Measurements from ENCODE around the gene RPP25.
A peak's percentile ranks its signal among the peaks of the same experiment; 100 is the strongest.
"Not testable (repeated sequence)": the region's sequence is repeated elsewhere in the genome, so short reads cannot be mapped to it uniquely, and the experiment has no call there.

Gene RPP25

DNA sequence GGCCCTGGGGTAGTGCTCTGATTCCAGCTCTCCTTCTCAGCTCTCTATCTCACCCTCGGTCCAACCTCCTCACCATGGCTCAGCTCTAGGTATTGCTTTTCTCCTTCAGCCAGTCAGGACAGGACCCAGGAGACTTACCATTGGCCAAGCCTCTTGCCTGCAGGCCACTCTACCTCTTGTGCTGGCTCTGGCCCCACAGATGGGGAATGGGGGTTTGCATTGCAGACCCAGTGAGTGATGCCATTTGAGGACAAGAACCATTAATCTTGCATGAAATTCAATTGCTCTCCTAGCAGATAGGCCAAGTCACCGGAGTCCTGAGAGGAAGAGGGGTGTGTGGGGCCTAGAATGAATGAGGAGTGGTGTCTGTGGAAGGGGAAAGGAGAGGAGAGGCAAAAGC, 6.1 kb upstream of the RPP25 start:
- no peak for DNase-seq (ENCODE audit: low spot score)

- DNase-seq (ENCODE audit: low spot score) = no peak
Measured at GRCh38 chr15:74962219-74962618, 5.6 kb upstream of the RPP25 start.

GRCh38 chr15:74961616-74962015, 5.0 kb upstream of the RPP25 start:
- DNase-seq (ENCODE audit: low spot score) = no peak

DNA sequence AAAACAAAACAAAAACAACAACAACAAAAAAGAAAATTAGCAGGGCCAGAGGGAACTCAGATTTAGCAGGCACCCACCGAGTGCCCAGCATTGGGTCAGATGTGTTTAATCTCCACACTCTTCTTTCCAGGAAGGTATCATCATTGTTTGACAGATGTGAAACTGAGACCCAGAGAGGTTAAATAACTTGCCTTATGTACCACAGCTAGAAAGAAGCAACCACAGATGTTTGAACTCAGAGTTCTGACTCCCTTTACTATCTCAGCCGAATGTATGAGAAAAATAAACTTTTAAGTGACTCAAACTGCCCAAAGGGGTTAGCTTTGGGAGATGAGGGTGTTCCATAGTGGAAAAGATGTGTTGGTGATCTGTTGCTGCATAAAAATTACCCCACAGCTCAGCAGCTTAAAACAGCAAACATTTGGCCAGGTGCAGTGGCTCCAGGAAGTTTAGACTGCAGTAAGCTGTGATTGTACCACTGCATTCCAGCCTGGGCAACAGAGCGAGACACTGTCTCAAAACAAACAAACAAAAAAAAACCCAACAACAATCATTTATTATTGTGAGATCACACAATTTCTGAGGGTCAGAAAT, 4.5 kb upstream of the RPP25 start:
- no peak for DNase-seq (ENCODE audit: low spot score)

DNA sequence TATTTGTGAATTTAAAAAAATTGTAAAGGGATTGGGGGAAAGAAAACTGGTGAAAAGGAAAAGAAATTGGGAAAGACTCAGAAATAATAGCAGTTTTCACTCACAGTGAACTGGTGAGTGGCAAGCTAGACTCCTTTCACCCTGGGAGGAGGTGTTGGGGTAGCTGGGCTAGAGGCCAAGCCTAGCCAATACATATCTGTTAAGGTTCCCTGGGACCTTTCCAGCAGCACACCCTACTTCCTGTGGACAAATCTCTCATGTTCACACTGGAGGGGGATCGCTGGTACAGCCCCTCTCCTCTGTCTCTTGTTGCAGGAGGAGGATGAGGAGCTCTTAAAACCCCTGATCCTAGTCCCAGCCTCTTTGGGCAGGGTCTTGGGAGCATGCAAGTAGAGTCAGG, 3.7 kb upstream of the RPP25 start:
- DNase-seq (ENCODE audit: low spot score) = no peak

DNA sequence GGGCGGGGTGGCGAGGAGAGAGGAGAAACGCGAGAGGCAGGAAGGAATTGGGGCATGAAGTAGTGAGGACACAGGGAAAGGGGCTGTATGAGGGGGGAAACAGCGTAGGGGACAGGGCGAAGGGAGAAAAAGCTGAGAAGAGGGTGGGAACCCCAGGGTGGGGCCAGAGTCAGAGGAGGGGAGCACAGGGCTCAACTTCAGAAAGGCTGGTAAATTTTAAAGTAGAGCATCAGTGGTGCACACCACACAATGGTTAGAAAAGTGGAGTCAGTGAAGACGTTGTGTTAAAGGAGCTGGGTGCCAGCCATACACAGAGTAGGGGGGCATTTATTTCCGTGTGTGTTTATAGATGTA, 3.0 kb upstream of the RPP25 start:
- DNase-seq (ENCODE audit: low spot score) = no peak

- DNase-seq (ENCODE audit: low spot score) = no peak
Measured at GRCh38 chr15:74958908-74959585, 2.5 kb upstream of the RPP25 start.

- no peak for DNase-seq (ENCODE audit: low spot score)
Measured at GRCh38 chr15:74958320-74958907, 1.8 kb upstream of the RPP25 start.

GRCh38 chr15:74957476-74958035, 984 bp upstream of the RPP25 start:
- no peak for DNase-seq (ENCODE audit: low spot score)

DNA sequence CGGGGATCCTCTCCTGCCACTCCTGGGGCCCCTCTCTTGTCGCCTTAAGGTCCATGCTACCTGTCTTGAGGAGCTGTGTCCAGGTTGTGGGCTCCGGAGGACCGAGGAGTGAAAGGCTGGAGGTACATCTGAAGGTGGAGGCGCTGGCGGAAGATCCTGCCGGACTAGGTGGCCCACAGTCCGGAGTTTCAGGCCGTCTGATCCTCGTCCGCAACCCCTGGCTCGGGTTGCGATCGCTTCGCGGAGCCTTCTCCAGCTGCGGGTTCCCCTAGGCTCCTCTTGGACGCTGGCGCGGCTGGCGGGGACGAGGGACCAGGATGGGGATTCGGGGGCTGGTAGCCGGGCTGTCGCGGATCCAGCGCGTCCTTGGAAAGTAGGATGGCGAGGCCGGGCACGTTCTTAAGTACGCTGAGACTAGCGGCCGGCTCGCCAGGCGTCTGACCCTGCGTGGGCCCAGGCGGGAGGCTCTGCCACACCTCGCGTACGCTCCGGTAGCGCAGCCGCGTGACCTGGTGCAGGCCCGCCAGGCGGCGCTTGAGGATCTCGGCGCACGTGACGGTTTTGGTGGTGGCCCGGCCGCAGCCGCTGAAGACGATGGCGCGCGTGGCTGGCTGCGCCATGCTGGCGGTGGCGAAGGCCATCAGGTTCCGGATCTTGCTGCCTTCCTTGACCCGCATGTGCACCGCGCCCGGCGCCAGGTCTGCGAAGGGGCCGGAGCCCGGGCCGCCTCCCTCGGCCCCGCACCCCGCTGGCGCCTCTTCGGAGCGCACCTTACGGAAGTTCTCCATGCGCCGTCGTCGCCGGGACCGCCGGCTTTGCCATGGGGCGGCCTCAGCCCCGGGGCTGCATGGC, 550 bp downstream of the RPP25 start:
- DNase-seq (ENCODE audit: low spot score) = peak; percentile 34

GRCh38 chr15:74955017-74955416, 1.6 kb downstream of the RPP25 start:
- DNase-seq (ENCODE audit: low spot score) = no peak

DNA sequence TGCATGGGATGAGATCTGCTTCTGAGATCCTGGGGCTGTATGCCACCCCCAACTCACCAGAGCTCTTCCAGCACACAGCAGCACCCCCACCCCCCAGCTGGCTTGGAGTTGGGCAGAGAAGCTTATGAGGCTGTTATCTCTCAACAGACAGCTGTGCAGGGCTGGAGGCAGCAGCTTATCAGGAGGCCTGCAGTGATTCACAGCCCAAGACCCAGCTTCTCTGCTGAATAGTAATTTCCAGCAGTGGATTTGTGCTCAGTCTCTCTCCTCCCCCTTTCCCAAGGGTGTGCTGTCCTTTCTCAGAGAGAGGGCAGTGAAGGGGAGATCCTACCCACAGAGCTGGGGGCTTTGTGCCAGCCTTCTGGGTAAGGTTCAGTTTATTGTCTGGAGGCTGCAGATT, 2.1 kb downstream of the RPP25 start:
- DNase-seq (ENCODE audit: low spot score) = no peak

DNA sequence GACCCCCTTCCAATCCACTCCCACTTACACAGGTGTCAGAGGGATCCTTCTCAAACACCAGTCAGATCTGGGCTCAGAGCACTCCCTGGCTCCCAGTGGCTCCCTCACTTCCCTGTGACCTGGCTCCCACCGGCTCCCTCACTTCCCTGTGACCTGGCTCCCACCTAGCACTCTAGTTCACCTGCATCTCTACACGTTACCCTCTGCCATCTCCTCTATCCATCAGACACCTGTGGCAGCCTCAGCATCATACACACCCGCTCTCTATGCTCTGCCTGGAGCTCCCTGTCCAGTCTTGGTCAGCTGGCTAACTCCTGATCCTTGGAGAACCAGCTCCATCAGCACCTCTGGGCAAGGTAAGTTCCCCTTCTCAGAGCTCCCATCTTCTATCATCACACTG, 5.6 kb downstream of the RPP25 start:
- no peak for DNase-seq (ENCODE audit: low spot score)

DNA sequence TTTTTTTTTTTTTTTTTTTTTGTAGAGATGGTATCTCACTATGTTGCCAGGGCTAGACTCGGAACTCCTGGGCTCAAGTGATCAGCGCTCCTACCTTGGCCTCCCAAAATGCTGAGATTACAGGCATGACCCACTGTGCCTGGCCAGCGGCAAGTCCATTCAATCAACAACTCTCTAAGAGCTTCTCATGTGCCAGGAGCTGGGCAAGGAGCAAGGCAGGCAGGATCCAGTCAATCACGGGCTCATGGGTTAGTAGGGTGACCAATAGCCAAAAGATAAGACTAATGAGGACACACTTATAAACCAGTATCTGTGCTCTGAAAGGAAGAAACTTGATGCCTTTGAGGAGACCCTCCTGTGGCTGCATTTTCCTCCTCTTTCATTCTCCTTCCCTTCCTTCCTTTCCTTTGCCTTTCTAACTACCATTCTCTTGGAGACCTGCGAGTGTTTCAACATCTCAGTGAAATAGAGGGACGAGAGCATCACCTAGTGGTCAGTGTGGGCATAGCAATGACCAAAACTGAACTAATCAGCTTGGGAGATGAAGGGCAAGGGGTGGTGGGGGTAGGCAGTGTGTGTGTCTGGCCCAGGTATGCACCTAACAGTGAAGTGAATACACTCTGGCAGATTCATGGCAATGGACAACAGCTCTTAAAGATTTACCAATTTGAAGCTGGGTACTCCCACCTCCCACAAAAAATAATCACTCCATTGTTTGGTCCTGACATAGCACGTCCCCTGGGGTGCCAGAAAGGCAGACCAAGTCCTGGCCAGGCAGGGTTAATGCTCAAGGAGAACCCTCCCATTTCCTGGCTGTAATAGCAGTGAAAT, 6.3 kb downstream of the RPP25 start:
- peak; percentile 68 for DNase-seq (ENCODE audit: low spot score)

DNA sequence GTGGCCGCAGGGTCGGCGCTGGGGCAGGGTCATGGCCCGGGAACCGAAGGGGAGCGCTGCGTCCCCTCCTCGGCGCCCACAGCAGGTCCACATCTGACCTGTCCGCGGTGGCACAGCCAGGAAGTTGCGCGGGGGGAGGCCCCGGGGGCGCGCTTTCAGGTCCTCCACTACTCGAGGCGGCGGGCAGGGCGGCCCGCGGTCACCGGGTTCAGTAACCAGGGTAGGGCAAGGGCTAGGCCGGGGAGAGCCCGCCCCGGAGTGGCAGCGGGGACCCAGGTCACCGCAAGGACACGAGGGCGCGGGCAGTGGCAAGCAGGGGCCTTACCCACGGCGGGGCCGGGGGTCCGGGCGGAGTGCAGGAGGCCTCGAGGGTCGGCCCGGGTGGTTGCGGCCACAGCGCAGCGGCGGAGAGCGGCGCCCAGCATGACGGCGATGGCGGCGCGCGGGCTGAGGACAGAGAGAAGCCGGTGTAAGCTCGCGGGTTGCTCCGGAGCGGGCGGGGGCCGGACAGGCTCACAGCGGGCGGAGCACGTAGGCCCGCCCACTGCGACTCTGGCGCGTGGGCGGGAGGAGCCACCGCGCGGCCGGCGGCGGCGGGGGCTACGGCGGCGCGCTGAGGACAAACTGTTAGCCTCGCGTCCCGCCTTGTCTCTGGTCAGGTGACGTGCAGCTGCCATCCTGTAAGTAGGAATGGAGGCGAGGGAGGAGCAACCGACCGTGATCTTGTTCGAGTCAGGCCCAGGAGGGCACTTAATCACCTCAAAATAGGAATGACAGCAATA, 18.8 kb downstream of the RPP25 start, which contains the start of gene COX5A:
Gene COX5A, minus strand, starts transcription at position 484 of the 782 bp plus-strand sequence. Its CDS starts 59 bp downstream, at position 425.
- peak; percentile 96 for DNase-seq (ENCODE audit: low spot score)

GRCh38 chr15:74937272-74937589, 19.3 kb downstream of the RPP25 start:
- DNase-seq (ENCODE audit: low spot score) = no peak

- not testable (repeated sequence) for DNase-seq (ENCODE audit: low spot score)
Measured at GRCh38 chr15:74935193-74935592, 21.4 kb downstream of the RPP25 start.

- DNase-seq (ENCODE audit: low spot score) = no peak
Measured at GRCh38 chr15:74933573-74933972, 23.0 kb downstream of the RPP25 start.

GRCh38 chr15:74928771-74929198, 27.8 kb downstream of the RPP25 start:
- DNase-seq (ENCODE audit: low spot score) = no peak

GRCh38 chr15:74924525-74924924, 32.0 kb downstream of the RPP25 start:
- DNase-seq (ENCODE audit: low spot score) = no peak

GRCh38 chr15:74920456-74920855, 36.1 kb downstream of the RPP25 start:
- no peak for DNase-seq (ENCODE audit: low spot score)

All from putamen (tissue), 1 donor.